HG02973 (cell line): Measurements from ENCODE around the gene ETV7.
"Not testable (repeated sequence)": the region's sequence is repeated elsewhere in the genome, so short reads cannot be mapped to it uniquely, and the experiment has no call there.

Source experiments
- ATAC-seq: cut with Tn5 transposase; IDR thresholded peaks from one replicate; pipeline ENCODE4 v1.9.1; 2021; ENCODE audit warnings: moderate library complexity; ENCODE audit not compliant: unreplicated experiment

Gene ETV7

DNA sequence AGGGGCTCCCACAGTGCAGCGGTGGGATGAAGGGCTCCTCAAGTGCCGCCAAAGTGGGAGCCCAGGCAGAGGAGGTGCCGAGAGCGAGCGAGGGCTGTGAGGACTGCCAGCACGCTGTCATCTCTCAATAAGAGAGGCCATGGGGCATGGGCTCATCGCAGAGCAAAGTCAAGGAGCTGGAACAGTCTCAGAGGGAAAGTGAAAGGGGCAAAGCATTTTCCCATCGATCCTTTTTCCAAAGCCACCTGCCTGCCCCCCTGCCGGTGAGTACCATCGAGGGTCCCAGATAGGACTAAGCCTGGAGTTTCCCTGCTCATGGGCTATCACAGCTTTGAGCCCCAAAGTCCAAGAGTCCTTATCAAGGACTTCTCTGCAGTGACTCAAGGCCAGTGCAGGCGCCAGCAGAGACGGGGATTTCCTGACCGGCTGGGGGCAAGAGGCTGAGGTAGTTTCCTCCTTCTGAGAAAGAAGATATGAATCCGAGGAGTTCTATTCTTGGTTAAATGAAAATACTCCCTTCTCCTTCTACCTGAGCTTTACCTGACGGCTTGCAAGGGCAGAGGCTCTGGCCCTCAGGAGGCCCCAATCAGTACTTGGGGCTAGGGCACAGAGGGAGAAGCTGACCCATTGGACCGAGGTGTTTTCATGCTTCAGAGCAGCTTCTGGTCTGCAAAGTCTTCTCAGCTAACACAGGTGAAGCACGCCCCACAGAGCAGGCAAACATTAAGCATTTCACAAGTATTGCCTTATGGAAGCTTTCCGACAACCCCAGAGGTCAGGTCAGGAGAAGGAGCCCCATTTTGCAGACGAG is 22.6 kb downstream of the ETV7 start:
- peak; percentile 53 for ATAC-seq

DNA sequence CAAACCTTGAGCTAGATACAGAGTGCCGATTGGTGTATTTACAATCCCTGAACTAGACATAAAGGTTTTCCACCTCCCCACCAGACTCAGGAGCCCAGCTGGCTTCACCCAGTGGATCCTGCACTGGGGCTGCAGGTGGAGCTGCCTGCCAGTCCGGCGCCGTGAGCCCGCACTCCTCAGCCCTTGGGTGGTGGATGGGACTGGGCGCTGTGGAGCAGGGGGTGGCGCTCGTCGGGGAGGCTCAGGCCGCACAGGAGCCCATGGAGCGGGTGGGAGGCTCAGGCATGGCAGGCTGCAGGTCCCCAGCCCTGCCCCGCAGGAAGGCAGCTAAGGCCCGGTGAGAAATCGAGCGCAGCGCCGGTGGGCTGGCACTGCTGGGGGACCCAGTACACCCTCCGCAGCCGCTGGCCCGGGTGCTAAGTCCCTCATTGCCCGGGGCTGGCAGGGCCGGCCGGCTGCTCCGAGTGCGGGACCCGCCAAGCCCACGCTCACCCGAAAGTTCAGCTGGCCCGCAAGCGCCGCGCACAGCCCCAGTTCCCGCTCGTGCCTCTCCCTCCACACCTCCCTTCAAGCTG is 23.3 kb downstream of the ETV7 start:
- not testable (repeated sequence) for ATAC-seq

DNA sequence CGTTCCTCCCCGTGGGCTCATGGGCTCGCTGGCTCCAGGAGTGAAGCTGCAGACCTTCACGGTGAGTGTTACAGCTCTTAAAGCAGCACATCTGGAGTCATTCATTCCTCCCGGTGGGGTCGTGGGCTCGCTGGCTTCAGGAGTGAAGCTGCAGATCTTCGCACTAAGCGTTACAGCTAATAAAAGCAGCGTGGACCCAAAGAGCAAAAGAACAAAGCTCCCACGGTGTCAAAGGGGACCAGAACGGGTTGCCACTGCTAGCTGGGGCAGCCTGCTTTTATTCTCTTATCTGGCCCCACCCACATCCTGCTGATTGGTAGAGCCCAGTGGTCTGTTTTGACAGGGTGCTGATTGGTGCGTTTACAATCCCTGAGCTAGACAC is 24.1 kb downstream of the ETV7 start:
- ATAC-seq = not testable (repeated sequence)

DNA sequence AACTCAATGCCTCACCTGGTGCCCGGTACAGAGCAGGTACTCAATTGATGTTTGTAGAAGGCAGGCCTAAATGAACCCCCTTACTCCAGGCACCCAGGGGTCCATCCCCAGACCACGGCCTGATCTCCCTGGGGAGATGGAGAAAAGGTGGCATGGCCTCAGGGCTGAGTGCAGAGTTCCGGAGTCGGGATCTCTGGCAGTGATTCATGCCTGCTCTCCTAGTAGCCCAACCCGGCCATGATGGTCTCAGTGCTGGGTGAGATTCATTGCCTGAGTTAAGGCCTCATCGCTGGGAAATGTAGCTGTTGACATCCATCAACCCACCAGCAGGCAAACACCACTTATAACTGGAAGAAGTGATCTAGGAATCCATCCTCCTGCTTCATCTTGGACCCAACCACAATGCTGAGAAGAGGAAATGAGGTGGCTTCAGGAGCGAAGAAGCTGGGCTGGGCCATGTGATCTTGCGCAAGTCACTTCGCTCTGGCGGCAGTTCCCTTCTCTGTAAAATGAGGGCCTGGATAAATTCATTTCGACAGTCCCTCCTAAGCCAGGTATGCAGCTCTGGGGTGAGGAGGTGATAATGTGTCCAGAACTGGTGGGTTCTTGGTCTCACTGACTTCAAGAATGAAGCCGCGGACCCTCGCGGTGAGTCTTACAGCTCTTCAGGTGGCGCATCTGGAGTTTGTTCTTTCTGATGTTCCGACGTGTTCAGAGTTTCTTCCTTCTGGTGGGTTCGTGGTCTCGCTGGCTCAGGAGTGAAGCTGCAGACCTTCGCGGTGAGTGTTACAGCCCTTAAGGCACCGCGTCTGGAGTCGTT is 24.7 kb downstream of the ETV7 start:
- no peak for ATAC-seq

DNA sequence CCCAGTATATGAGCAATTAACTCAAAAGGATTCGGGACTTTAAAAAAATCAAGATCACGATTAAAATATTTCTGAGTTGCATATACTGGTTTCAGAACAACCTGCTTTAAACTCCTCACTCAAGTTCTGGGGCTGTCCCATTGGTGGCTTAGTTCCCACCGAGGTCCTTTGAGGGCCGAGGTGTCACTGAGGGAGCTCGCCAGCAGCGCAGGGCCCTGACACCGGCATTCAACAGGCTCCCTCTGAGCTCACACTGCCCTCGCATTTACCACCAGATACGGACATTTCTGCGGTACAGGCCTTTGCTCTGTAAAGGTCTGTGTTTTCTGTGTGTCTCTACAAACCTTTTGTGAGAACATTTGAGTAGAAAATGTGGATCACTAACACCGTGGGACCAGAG is 26.4 kb downstream of the ETV7 start:
- ATAC-seq = no peak

DNA sequence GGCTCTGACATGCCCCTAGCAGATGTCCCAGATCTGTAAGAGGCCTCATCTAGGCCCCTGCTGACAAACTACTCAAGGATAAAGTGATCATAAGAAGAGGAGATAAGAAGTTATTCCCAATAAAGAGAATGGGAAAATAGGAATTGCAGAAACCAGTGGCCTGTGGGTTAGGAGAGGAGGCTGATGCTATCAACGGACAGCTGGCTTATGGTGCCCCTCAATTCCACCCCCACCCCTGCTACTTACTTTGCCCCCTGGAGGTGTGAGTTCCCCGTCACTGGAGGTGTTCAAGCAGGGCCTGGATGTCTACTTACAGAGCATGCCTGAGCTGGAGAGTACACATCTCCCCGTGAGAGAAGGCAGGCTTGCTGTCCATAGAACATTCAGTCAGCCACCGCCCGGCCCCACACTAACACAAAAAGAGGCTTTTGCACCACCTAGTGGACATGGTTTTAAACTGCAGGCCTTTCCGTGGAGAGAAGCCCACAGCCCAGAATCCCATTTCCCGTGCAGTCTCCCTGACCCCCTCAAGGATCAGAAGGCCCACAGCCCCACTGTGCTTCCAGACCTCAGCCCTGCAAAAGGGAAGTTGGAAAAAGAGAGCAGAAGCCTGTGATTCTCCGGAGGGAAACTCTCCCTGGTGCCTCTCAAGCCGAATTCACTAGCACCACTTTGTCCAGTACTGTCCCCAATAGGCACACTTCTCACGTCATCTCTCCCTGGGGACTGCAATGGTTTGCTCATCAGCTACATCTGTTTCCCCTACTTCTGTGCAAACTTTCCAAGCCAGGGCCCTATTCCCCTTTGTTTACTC is 27.0 kb downstream of the ETV7 start:
- ATAC-seq = no peak

DNA sequence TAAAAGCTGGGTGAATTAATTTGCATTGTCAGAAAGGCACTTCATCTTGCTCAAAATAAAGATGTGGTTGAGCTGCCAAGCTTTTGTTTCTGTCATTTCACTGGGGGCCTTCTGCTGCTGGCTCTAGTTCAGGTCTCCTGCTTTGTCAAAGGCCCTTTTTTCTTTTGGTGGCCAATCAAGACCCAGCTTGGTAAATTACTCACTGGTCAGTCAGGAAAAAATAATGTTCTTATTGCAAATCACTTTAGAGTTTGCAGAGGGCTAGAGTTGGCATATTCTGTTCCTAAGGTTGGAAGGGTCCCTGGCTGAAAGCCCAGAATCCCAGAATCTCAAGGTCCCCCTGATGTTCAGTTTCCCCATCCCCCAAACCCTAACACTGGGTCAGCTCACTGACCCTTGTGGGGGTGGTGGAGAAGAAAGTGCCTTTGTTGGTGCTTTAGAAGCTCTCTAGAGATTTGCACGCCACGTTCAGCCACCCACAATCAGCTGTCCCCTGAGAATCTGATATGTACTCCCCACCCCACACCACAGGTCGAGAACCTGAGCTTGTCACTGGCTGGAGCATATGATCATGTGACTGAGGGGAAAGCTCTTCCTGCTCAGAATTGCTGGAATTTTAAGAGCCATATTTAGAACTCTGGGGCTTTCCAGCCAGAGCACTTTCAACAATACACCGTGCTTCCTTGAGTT is 29.1 kb downstream of the ETV7 start:
- no peak for ATAC-seq

DNA sequence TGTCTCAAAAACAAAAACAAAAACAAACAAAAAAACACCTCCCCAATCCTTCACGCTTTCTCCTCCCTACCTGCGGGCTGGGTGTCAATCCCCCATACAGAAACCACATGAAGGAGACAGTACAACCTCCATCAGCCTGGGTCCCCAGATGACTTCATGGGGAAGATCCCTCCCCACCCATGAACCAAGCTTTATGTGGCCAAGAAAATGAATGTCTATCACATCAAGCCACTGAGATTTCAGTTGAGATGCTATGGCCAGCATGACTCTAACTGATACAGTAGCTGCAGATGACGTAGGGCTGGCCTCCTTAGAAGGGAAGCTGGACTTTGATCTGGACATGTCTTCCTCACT is 29.6 kb downstream of the ETV7 start:
- ATAC-seq = no peak

DNA sequence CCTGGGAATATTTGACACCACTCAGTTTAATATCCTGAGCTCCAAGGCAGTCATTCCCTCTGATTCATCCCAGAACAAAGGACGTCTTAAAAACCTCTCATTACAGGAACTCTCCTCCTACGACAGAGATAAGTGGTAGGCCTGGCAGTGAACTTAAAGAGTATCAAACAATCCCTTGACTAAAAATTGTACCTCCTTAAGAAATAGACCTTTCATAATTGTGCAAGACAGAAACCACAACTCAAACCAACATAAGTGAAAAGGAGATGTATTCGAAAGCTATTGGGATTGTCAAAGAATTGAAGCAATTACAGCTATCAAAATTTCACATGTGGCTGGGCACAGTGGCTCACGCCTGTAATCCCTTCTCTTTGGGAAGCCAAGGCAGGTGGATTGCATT is 31.6 kb downstream of the ETV7 start:
- ATAC-seq = no peak

DNA sequence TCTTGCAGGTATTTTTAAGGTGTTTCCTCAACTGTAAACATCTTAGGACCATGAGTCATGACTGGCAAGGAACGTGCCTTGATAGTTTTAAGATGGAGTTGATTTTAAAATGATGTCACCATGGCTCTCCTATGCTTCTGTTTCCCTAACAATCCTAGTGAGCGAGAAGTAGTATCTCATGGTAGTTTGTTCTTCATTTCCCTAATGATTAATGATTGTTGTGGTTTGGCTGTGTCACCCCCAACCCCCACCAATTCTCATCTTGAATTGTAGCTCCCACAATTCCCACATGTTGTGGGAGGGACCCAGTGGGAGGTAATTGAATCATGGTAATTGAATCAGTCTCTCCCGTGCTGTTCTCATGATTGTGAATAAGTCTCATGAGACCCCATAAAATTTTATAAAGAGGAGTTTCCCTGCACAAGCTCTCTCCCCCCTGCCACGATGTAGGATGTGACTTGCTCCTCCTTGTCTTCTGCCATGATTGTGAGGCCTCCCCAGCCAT is 34.0 kb downstream of the ETV7 start:
- ATAC-seq = no peak

DNA sequence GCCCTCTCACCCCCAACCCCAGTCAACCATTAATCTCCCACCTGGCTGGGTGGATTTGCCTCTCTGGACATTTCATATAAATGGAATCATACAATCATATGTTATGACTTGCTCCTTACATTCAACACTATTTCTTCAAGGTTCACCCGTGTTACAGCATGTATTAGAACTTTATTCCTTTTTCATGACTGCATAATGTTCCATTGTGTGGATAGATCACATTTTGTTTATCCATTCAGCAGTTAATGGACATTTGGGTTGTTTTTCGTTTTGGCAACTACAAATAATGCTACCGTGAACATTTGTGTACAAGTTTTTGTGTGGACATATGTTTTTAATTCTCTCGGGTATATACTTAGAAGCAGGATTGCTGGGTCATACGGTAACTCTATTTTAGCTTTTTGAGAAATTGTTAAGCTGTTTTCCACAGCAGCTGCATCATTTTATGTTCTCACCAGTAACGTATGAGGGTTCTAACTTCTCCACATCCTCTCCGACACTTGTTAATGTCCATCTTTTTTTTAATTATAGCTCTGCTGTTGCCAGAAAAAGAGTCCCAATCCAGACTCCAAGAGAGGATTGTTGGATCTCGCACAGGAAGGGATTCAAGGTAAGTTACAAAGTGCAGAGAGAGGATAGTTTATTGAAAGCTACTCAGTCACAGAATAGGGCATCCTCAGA is 34.9 kb downstream of the ETV7 start:
- ATAC-seq = no peak

DNA sequence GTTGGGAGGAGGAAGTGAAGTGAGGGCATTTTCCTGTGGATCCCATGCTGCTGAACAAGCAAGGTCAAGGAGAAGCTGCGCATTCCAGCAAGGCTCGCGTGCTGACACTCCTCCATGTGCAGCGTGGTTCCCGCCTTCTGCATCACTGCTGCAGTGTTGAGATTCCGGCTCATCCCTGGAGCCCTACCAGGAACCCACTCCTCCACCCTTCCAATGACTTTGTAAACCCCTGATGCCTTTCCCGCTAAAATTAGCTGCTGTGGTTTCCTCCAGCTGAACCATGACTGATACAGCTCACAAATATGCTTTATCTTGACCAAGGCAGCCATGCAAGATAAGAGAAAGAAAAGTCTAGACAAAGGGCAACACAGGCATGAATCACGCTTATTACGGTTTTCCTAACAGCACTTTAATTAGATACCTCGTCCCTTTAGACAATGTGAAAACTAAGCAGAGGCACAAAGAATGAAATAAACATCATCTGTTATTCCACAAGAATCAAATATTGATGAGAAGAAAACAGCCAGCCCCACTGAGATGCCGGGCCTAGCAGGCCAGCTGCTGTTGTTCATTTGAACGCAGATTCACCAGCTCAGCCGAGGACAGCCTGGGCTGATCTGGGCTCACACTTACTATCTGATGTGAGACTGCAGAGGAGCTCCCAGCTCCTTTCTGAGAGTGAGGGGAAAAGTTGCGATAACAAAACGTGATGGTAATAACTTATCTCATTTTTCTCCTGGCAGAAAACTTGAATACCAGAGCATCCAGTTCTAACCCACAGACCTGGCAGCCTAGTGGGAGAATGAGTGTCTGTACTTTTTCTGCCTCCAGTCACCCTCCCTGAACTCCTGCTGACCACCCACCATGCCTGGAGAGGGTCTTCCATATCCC is 36.5 kb downstream of the ETV7 start:
- ATAC-seq = no peak

DNA sequence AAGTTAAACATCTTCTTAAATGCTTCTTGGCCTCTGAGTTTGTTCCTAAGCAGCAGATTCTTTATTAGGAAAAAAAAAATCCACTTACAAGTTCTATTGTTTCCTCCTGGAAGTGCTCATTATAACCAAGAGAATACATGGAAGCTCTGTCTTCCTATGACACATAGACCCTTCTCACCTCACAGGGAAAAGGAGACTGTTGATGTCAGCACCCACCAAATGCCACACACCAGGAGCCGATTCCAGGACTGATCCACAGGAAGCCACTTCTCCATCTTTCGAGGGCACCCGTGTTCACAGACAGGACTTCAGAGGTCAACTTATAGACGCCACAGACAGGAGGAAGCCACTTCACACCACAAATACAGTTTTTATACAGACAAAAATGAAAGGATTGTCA is 37.4 kb downstream of the ETV7 start:
- ATAC-seq = no peak

DNA sequence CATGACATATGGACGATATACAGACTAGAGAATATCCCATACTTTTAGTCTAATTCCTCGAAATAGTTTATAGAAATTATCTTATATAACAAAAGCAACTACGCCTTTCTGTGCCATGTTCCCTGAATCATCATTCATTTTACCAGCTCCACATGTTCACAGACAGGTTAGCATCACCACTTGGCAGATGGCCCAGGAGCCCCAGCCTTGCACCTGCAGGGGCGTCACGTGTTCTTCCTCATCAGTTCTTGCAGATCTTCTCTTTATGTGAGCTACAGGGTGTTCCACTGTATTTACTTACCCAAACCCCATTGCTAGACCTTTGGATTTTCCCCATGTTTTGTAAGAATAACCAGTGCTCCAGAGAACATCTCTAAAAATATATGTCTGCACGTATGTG is 38.2 kb downstream of the ETV7 start:
- ATAC-seq = no peak

DNA sequence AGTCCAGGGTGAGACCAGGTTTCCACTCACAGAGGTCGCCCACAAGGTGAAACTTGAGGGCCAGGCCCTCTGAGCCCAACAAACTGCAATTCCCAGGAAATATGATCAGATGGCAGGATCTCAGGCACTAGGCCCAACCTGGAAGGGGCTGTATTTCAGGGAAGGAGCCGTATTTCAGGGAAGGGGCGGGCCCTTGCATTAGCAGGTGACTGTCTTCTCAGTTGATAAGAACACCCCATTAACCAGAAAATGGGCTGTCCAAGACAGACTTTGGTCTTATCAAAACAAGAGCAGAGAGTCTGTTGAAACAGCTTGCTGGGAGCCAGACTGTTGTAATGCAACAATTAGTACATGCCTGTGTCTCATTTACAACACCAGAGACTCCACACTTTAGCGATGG is 39.8 kb downstream of the ETV7 start:
- ATAC-seq = no peak

DNA sequence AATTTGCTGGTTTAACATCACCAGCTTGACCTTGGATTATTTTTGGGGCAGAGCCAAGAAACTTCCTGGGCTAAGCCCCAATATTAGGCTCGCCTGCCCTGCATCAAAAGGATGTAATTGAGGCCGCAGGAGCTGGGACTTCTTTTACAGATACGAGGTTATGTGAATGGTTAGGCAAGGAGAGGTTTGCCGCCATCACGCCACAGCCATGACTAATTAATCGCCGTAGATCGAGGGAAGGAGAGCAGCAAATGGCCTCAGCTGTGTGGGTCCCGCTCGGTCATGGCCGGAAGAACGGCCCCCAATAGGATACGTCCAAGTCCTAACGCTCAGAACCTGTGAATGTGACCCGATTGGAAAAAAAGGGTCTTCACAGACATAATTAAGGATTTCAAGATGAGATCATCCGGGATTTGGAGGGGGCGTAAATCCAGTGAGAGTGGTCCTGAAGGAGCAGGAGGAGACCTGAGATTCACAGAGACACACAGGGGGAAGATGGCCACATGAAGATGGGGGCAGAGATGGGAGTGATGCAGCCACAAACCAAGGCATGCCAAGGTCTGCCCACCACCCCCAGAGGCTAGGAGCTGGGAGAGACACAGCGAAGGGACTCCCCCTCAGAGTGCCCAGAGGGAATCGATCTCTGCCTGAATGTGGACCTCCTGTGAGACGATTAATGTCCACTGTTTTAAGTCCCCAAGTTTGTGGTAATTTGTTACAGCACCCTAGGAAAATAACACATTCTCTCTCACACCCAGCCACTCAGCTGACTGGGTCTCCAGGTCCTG is 40.8 kb downstream of the ETV7 start:
- no peak for ATAC-seq

DNA sequence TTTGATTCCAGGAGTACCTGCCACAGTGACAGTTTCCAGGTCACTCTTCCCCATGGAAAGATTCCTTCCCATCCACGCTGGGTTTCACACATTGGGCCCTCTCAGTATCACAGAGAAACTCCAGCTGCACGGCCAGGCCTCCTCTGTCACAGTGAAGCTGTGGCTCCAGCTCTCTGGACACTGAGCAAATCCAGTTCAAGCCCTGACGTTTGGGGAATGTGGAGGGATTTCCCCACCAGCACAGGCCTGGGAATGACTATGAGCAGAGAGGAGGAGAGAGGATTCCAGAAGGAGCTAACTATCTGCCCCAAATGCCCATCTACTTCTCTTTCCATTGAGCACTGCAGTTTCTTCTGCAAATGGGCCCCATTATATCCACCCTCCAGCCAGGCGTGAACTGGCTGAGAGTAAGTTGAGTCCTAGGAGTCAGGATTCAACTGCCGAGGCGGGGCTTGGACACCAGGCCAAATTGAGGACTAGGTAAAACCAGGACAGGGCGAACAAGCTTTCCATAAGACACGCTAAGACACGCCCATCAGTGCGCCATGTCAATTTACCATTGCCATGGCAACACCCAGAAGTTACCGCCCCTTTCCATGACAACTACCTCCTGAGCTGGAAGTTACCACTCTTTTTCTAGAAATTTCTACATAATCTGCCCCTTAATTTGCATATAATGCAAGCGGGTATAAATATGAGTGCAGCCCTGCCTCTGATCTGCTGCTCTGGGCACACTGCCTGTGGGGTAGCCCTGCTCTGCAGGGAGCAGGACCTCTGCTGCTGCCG is 41.6 kb downstream of the ETV7 start:
- no peak for ATAC-seq
